GM19025 (cell line): ENCODE data around the gene TBKBP1.

Source experiments
- ATAC-seq: cut with Tn5 transposase; IDR thresholded peaks from one replicate; pipeline ENCODE4 v1.9.1; 2021; ENCODE audit warnings: mild to moderate bottlenecking, low read depth, moderate library complexity; ENCODE audit not compliant: unreplicated experiment

Gene TBKBP1

DNA sequence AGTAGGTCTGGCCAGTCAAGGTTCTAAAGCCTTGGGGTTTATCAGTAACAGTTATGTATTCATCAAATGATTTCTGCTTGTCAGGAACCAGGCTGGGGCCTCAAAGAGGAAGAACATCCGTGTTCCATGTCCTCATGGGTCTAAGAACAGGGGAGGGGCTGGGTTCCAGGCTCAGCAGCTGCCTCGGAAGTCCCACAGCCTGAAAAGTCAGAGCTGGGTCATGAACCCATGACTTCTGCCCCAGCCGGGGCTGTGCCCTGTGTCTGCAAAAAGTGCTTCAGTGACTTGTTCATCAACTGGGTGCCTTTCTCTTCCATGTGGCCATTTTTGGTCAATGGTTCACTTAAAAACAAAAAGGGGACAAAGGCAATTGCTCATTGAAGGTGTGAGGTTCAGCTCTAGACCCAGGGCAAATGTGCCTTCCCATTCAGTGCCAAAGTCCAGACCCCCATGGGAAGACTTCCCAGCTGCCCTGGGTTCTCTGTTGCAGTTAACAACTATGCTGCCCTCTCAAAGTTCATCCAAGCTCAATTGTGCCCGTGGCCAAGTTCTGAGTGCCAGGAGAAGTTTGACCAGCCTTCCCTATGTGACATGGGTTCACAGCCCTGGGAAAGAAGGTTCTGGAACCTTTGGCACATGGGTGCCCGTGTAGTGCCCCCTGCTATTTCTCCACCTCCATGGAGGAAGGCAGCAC, 18.5 kb downstream of the TBKBP1 start:
- no peak for ATAC-seq

DNA sequence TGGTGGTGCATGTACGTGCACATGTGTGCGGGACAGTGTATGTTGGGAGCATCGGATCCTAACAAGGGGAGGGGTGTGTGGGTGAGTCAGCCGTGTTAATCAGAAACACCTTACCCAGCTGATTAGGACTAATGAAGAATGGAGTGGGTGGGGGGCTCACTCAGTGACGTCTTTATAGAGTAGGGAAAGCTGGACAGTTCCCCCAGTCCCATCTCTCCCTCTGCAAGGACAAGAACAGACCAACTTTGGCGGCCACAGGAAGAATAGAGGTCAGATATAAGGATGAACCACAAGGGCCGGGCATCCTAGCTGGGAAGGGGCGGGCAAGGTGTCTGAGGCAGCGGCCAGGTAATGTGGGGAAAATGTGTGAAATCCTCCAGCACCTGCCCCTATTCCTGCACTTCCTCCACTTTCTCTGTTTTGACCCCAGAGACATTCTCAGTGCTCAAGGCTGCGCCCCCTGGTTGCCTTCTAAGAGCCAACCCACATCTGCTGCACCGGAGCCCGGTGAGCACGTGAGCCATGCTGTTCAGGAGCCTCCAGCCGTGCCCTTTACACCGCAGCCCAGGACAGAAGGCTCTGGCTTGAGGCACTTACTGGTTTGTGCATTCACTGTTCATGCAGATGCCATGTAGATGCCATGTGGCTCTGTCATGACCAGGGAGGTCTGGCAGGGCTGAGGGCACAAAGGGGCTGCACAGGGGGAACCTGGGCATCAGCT, 20.2 kb downstream of the TBKBP1 start:
- ATAC-seq = no peak

DNA sequence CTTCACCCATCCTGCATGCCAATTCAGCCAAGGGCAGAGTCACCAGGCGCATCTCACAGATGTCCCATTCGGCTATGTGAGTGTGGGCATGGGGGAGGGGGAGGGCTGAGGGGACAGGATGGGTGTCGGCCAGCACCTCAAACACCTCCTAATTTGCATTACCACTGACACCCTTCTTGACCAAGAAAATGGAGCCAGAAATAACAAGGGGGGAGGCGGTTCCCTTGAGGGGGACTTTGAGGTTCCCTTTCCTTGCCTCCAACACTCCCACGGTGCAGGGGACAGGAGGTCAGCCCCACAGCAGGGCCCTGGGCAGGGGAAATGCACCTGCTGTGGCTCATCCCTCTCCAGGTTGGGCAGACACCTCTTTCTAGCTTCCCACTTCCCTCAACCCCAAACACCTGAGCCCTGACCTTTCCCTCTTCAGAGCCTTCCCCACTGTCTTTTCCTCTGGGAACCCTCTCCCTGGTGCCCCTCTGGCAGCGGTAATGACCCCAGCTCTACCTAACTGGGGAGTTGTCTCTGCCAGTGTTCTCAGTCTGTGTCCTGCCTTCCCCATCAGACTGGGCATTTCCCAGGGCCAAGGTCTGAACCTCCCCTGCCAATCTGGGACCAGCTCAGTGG, 20.9 kb downstream of the TBKBP1 start:
- ATAC-seq = no peak

DNA sequence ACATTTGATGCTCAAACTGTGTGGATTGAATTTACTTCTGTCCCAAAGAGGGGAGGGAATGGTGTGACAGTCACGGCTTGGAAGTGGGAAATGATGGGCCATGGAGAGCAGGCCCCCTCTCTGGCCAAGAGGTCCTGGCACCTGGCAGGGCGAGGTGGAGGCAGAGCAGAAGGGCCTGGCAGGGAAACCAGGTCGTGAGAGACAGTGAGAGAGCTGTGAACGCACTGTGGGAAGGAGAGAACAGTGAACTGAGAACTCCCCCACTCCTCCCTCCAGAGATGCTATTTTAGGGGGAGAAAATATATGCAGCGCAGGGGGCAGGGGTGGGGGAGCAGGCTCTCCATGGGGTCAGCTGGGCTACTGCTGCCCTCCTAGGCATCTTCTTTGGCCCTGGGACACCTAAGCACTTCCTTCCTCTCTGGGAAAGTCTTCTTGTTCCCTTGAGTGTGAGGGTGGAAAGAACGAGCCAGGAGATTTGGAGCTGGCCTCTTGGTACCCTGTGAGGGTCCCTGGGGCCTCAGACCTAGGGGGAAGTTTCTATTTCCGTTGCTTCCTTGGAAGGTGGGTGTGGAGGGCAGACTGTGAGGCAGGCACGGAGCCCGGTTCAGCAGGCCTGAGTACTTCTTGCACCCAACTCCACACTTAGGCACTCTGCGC, 21.8 kb downstream of the TBKBP1 start:
- ATAC-seq = no peak

DNA sequence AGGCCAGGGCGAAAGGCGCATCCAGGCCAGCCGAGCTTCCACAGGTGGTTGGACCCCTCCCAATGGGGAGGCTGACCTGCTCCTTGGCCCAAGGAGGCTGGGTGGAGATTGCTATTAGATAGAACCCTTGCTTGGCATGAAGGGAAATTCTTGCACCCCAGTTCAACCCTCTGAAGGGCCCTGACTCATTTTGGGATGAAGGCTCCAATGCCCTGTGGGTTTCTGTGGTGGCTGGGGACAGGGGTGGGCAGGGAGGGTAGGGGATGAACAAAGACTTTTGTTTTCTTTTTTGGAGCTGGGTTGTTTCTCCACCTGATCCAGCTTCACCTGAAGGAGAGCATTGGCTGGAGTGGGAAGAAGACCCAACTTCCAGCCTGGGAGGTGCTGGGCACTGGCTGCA, 22.4 kb downstream of the TBKBP1 start:
- no peak for ATAC-seq

DNA sequence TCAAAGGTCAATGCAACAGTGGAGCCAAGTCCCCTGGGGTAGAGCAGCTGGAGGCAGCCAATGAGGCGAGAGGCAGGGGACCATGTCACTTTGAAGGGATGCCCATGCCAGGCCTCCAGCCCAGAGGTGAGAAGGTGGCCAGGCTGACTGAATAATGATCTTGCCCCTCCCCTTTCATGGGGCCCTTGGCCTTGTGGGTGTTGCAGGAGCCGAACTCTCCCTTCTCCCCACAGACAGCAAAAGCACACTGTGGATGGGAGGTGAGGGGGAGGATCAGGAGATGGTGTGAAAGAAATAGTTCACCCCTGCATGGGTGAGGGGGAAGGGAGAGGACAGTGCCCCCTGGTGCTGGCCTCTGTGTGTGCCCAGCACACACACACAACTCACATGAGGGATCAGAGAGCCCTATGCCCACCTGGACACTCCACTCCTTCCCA, 23.3 kb downstream of the TBKBP1 start:
- no peak for ATAC-seq

DNA sequence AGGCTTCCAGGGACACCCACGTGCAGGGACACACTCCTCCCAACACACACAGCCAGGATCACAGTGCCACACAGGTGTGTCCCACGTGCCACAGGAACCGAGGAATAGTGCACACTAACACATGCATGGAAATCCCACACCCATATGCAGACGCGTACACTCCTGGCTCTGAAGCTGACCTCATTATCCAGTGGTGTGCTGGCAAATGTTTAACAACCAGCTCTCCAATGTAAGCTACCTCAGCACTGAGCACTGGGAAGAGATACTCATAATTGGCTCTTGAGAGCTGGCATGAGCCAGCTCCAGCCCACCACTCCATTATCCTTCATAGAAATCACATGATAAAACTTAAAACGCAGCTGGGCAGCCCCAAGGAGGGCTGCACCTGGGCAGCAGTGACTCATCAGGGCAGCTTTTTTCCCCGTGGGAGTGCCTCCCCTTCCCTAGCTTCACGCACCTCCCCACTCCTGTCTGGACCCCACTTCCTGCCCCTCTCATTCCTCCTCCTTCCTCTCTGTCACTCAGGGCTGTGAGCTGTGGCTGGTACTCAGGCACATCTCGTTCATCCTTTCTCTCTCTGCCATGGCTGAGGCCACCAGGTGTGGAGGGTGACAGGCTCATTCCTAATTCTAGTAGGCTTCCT, 24.1 kb downstream of the TBKBP1 start:
- ATAC-seq = no peak

DNA sequence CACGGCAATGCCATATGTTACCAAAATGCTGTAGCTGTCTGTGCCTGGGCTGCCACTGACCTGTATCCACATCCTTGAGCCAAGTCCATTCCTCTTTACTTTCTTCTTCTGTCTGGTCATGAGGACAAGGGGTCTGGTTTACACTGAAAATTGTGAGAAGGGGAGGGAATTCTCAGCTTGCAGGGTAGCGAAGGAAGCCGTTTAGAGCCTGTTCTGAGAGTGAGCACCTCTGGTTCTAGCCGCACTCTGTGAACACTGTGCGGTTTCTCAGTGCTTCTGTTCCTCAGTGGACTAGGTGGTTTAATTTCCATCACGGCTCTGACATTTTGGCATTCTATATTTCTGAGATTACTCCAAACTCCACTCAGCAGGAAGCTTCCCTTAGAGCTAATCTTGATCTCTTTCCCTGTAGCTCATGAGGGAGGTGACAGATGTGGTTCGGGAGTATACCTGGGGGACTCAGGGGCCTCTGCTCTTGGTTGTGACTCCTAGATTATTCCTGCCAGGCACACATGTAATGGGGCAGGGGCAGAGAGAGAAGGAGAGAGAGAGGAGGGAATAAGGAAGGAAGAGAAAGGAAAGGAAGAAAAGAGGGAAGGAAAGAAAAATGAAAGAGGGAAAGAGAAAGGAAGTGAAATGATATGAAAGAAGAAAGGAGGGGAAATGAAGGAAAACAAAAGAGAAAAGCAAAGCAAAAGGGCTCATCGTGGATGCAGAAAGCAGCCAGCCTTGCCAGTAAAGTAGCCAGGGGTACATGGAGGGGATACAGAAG, 24.9 kb downstream of the TBKBP1 start:
- ATAC-seq = no peak

DNA sequence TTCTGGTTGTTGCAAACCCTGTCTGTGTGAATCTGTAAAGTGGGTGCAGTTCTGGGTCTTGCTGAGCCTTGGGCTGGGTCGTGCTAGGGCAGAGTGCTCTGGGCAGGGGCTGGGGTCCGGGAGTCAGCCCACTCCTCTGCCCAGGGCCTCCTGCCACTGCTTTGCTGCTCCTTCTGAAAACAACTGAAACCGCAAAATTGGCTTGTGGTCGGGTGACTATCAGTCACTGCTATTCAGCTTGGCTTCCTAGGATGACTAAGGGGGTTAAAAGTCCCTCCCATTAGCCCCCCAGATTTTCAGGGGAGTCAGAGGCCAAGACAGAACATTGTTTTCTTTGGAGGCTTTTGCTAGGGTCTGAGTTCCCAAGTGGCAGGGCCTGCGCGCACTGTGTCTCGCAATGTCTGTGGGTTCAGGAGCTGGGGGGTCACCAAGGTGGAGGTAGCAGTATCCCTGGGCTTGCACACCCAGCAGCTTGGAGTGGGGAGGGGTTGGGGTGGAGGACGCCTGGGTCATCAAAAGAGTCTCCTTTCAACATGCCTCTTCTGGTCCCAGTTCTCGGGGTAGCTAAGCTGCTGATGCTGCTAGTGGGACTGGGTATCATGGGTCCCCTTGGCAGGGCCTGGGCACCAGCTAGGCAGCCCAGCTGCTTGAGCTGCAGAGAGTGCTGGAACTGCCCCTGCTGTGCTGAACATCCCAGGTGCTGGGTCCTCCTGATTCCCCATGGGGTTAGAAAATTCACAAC, 25.6 kb downstream of the TBKBP1 start:
- no peak for ATAC-seq

DNA sequence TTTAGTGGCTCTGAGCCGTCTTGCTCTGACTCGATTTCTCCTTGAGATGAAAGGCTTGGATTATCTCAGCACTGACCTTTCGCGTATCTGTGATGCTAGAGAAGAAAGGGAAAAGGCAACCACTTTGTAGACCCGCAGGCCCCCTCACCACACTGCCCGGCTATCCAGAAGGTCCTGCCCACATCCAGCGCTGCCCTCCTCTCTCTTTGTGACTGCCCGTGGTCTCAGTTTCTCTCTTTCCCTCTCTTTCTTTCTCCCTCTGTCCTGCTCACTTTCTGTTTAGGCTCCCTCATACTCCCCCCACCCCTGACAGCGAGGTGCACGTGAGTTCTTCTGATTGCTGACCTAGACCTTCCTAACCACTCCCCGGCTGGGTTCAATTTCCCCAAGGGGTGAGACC, 26.2 kb downstream of the TBKBP1 start:
- no peak for ATAC-seq

DNA sequence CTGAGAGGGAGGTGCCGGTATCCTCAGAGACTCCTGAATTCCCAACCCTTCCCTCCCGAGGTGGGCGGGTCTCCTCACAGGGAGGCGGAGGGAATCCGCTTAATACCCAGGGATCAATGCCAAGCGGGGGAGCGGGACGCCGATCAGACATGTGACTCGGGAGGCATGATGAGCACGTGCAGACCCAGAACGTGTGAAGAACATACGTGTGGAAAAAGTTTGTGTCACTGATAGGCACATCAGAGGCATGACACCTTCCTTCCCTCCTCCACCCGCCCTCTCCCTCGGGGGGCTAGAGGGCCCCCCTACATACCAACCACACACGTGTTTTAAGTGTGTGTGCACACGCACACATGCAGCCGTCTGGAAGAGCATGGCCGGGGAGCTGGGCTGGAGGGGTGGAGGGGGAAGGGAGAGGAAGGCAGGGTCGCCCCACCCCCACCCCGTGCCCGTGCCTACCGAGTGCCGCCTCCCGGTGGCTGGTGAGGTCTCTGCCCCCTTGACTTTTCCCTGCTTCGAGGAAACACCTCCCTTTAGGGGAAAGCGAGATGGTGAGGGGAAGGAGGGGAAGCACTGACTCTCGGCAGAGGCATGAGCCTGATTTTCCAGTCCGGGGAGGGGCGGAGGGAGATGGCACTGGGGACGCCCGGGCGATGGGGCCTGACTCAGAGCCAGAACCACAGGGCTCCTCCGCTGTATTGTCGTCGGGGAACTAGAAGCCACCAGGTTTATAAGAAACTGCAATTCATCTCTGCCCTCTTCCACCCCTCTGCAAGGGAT, 27.0 kb downstream of the TBKBP1 start:
- ATAC-seq = no peak

DNA sequence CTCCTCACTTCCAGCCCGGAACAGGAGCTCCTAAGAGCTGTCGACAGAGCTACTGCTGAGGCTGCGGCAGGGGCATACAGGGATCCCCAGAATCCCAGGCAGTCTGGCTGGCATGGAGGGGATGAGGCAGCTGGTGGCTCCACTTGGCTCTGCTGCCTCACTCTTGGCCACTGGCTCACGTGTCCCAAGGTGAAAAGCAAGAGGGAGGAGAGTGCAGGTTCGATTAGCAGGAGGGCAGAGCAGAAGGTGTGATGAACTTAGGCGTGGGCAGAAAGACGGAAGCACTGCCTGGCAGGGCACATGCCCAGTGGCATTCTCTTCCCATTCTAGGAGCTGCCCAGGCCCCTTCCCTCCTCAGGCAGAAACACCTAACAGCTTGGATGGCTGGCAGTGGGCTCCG, 27.8 kb downstream of the TBKBP1 start:
- no peak for ATAC-seq

DNA sequence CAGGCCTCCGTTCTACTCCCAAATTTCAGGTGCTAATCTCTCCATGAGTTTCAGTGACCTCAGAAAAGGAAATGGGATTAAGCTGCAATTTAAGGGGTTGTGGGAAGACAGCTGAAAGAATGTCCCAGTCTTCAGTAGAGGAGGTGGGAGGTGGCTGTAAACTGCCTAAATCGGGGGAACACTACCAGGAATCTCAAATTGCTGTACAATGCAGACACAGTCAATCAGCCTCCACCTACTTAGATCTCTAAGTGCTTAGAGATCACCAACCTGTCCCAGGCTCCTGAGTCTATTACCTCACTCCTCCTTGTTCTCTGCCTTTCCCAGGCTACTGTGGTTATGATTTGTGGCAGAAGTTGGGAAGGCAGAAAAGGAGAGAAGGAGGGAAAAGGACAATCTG, 30.7 kb downstream of the TBKBP1 start:
- no peak for ATAC-seq

DNA sequence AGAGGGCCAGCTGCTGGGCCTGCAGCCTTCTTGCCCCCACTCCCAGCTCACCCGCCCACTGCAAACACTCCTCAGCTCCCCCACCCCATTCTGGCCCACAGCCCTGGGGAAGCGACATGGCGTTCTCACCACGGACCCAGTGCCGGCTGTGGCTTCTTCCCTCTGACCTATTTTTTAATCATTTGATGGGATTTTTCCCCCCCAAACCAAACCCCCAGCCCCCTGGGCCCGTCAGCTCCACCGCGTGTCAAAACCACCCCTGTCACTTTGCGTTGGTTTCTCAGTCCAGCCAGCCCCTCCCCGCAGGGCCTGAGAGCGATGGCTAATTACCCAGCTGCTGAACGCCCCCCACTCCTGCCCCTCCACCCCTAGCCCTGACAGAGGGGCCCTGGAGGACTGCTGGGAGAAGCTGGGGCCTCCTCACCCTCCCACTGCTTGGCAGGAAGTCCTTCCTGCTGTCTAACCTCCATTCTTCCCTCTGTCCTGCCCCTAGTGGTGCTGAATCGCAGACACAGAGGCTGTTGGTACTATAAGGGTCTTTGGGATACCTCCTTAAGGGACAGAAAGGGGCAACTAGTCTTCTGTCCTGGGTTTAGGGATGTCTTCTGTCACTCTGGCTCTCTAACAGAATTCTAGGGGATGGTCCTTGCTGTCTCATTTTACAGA, 31.6 kb downstream of the TBKBP1 start:
- ATAC-seq = no peak

DNA sequence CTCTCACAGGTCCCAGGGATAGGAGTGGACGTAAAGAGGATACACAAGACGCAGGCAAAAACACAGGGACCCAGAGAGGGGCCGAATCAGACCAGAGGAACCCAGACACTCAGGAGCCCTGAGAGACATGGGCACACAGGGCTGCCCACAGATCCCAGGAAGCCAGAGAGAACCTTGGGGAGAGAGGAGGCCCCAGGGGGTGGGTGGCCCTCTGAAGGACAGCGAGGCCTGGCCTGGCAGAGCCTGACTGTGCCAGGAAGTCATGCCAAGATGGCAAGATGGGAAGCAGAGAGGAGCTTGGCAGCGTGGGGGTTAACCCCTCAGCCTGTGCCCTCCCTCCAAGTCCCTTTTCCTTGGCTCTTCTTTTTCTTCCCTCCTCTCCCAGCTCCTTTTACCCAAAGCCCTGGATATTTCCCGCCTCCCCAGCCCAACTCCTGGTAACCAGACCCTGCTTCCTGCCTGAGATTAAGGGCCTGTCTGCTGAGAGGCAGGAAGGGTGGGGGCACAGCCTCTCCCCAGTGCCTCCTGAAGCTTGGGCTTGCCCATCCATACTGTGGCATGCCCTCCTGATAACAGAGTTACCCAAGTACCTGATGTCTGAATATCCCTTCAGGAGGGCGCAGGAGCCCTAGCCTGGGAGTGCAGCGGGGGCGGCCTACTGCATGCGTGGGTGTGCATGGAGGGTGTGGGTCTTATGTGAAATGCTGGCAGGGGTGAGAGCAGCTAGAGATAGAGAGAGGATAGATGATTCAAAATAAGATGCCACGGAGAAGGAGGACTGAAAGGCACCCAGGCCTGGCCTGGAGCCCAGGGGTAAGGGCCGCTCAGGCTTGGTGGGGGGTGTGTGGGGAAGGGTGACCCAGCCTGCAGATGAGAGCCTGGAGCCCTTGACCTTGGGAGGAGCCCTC, 33.1 kb downstream of the TBKBP1 start:
- ATAC-seq = no peak

DNA sequence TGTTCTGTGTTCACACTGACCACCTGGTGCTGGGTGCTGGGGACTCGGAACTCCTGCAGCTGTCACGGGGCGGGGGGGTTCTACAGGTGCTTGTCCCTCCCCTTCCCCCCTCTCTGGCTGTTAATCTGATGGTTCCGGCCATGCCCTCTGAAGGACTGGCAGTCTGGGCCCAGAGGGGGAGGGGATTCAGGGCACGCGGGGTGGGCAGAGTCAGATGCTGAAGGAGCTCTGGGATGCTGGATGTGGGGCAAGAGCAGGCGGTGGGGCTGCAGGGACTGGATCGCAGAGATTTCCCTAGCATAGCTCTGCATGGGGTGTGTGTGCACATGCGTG, 33.7 kb downstream of the TBKBP1 start:
- no peak for ATAC-seq

DNA sequence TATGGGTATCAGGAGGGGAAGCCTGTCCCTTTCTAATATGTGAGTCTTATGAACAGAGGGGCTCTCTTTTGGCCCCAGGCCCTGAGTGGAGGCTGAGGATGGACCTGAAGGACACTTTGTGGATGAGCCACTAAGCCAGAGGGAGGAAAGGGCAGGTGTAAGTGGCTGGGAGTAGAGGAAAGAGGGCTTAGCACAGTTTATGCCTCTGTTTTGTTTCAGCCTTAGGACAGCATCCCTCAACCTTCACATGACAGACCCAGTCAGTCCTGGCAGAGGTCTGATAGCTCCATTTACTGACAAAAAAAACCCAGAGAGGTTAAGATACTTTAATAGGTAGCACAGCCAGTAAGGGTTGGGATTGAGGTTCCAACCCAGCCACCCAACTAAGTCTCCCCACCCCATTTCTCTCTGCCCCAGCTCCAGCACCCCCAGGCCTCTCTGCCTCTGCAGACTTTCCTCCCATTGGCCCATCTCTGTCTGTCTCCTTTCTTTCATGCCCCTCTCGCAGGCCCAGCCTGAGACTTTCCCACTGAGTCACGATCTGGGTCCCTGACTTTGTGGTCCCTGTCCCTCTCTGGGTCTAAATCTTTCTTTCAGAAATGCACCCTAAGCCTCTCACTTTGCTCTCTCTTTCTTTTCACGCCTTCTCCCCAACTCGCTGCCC, 34.4 kb downstream of the TBKBP1 start:
- ATAC-seq = no peak
